ENCODE measurements around the gene RNPS1.

DNA sequence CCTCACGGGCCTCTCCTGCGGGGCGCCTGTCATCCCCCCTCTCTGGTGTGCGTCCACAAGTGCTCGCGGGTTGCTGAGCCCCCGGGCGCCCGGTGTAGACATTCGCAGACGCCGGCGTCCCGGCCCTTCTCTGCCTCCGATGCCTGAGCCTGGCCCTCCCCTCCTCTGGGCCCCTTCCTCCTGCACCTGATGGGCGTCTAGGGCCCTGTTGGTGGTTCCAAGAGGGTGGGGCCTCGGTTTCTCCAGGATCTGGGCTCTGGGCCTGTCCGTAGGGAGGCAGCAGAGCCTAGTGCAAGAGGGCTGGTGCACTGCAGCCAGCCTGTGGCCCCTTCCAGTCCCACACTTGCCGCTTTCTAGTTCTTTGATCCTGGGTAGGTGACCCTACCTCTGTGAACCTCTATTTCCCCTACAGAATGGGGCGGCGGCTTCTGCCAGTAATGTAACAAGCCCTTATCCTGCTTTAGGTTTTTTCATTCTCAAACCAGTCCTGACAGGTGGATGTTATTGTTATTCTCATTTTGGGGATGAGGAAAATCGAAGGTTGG is 43.9 kb downstream of the RNPS1 start:
- TF ChIP-seq POLR2A (IDR thresholded peaks at IDR 0.05): no peak
- TF ChIP-seq, protein P1, sequence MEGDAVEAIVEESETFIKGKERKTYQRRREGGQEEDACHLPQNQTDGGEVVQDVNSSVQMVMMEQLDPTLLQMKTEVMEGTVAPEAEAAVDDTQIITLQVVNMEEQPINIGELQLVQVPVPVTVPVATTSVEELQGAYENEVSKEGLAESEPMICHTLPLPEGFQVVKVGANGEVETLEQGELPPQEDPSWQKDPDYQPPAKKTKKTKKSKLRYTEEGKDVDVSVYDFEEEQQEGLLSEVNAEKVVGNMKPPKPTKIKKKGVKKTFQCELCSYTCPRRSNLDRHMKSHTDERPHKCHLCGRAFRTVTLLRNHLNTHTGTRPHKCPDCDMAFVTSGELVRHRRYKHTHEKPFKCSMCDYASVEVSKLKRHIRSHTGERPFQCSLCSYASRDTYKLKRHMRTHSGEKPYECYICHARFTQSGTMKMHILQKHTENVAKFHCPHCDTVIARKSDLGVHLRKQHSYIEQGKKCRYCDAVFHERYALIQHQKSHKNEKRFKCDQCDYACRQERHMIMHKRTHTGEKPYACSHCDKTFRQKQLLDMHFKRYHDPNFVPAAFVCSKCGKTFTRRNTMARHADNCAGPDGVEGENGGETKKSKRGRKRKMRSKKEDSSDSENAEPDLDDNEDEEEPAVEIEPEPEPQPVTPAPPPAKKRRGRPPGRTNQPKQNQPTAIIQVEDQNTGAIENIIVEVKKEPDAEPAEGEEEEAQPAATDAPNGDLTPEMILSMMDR (IDR thresholded peaks at IDR 0.05): peak in 2 of 6 experiments; percentile 17 to 38

All from thyroid gland (tissue), 4 donors.